SK-N-SH (cell line): ENCODE results near the gene UTP25.

Experiments
- GABPA ChIP-seq: IDR thresholded peaks from 2 replicates; pipeline ENCODE4 v1.4.0; 2012; ENCODE audit warnings: low read depth, mild to moderate bottlenecking
- TF ChIP-seq, protein P1 (sequence below): fragments of 200-600 bp; sonication (generic); IDR thresholded peaks from 2 replicates; pipeline ENCODE4 v1.6.1; 2017; ENCODE audit warnings: antibody characterized with exemption, mild to moderate bottlenecking, moderate library complexity

DNA sequence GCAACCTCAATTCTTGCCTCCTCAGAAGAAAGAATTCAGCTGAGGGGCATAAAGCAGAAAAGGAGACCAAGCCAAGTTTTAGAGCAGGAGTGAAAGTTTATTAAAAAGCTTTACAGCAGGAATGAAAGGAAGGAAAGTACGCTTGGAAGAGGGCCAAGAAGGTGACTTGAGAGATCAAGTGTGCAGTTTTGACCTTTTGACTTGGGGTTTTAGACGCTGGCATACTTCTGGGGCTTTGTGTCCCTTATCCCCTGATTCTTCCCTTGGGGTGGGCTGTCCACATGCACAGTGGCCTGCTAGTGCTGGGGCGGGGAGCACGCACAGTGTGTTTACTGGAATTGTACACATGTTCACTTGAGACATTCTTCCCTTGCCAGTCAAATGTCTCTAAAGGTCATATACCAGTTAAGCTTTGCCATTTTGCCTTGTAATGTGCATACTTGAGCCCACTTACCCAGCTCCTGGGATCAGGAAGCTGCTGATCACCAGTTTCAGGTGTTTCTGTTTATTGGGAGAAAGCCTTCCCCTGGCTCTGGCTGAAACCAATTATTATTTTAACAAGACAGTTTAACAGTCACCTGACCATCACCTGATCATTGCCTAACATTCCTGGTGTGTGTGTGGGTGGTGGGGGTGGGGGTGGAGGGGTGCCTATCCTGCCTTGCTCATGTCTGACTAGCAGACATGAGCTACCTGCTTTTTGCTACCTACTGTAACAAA is 36.2 kb downstream of the UTP25 start:
- no peak for TF ChIP-seq GABPA
- TF ChIP-seq, protein P1, sequence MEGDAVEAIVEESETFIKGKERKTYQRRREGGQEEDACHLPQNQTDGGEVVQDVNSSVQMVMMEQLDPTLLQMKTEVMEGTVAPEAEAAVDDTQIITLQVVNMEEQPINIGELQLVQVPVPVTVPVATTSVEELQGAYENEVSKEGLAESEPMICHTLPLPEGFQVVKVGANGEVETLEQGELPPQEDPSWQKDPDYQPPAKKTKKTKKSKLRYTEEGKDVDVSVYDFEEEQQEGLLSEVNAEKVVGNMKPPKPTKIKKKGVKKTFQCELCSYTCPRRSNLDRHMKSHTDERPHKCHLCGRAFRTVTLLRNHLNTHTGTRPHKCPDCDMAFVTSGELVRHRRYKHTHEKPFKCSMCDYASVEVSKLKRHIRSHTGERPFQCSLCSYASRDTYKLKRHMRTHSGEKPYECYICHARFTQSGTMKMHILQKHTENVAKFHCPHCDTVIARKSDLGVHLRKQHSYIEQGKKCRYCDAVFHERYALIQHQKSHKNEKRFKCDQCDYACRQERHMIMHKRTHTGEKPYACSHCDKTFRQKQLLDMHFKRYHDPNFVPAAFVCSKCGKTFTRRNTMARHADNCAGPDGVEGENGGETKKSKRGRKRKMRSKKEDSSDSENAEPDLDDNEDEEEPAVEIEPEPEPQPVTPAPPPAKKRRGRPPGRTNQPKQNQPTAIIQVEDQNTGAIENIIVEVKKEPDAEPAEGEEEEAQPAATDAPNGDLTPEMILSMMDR, result no peak
